K562 (cell line): ENCODE measurements around the gene HAPLN2. TPM values are rescaled to one million over a fixed set of nuclear protein-coding genes. Genes with fewer than 3 reads are reported as not detected.

ENCODE experiments used
- ARHGAP35 ChIP-seq: fragments of 450-650 bp; IDR thresholded peaks from 2 replicates; pipeline ENCODE4 v1.6.1; 2018; ENCODE audit not compliant: partially characterized antibody
- CBX5 ChIP-seq: IDR thresholded peaks from 2 replicates; pipeline ENCODE4 v1.6.1; 2014; ENCODE audit warnings: low read depth, borderline replicate concordance
- CSDE1 ChIP-seq, 2 experiments: fragments of 450-650 bp; IDR thresholded peaks; 2 replicates each; pipeline ENCODE4 v1.6.1; 2016; ENCODE audit warnings: mild to moderate bottlenecking in 1 of 2
- MBD2 ChIP-seq: sonication (generic); IDR thresholded peaks from 2 replicates; pipeline ENCODE4 v1.6.1; 2016; ENCODE audit warnings: low read depth, borderline replicate concordance
- MCM7 ChIP-seq, 2 experiments: fragments of 450-650 bp; IDR thresholded peaks; 2 replicates each; pipeline ENCODE4 v1.6.1; 2016 to 2018
- MTA1 ChIP-seq: fragments of 450-650 bp; IDR thresholded peaks from 2 replicates; pipeline ENCODE4 v1.6.1; 2017; ENCODE audit warnings: borderline replicate concordance
- PRMT5 ChIP-seq: sonication (generic); formaldehyde crosslinking; IDR thresholded peaks from 2 replicates; pipeline ENCODE4 v1.5.0; 2020; ENCODE audit warnings: missing genetic modification reagents
- SIN3A ChIP-seq, 2 experiments: fragments of 150-350 bp in 1 of 2; IDR thresholded peaks; 2 replicates each; pipeline ENCODE4 v1.6.1; 2011 to 2016; ENCODE audit warnings: borderline replicate concordance in 2 of 2, low read depth in 2 of 2, low read length in 2 of 2, mild to moderate bottlenecking in 2 of 2, moderate library complexity in 2 of 2; ENCODE audit not compliant: control insufficient read depth in 1 of 2
- SP2 ChIP-seq: IDR thresholded peaks from 2 replicates; pipeline ENCODE4 v1.6.1; 2011; ENCODE audit warnings: mild to moderate bottlenecking, low read depth, low read length, moderate library complexity; ENCODE audit not compliant: poor library complexity, severe bottlenecking; ENCODE audit errors: extremely low read depth
- ZEB2 ChIP-seq: fragments of 450-650 bp; IDR thresholded peaks from 2 replicates; pipeline ENCODE4 v1.6.1; 2016
- ZNF174 ChIP-seq: fragments of 250-450 bp; sonication (Bioruptor Pico); IDR thresholded peaks from 2 replicates; pipeline ENCODE4 v1.4.0; 2020; ENCODE audit warnings: mild to moderate bottlenecking
- ZNF212 ChIP-seq: fragments of 450-650 bp; formaldehyde crosslinking; IDR thresholded peaks from 2 replicates; pipeline ENCODE4 v1.4.0; 2020; ENCODE audit warnings: mild to moderate bottlenecking
- ZNF24 ChIP-seq: fragments of 450-650 bp; IDR thresholded peaks from 2 replicates; pipeline ENCODE4 v1.6.1; 2016
- ZNF830 ChIP-seq: fragments of 250-450 bp; sonication (Bioruptor Pico); IDR thresholded peaks from 2 replicates; pipeline ENCODE4 v1.5.0; 2021; ENCODE audit warnings: mild to moderate bottlenecking
- polyA plus RNA-seq, 8 experiments: library from polyadenylated mRNA; depleted of rRNA in 4 of 8; stranded (reverse) in 5 of 8; unstranded in 3 of 8; fragments of >200 nt; fragmentation: Nextera tagmentation in 2 of 8; fragmentation: Illumina TruSeq in 1 of 8; extraction: Ambion mirVana in 2 of 8; extraction: Trizol in 1 of 8; gene quantifications; 2 replicates each; pipeline versions ENCODE4 v1.2.1 to v1.2.3, GENCODE V29; 2011 to 2014; ENCODE audit warnings: inconsistent platforms in 1 of 8, missing spikeins in 1 of 8
- total RNA-seq, 7 experiments: library from RNA; depleted of rRNA in 6 of 7; stranded (reverse); fragments of >200 nt in 6 of 7; fragmentation: Illumina TruSeq in 2 of 7; extraction: Trizol in 2 of 7; gene quantifications; 2 replicates each; pipeline versions ENCODE4 v1.2.1 to v1.2.3, GENCODE V29; 2011 to 2021; ENCODE audit warnings: low replicate concordance in 1 of 7
- TF ChIP-seq, protein P1 (sequence below): sonication (generic); formaldehyde crosslinking; IDR thresholded peaks from 2 replicates; pipeline ENCODE4 v1.8.0; 2022; ENCODE audit warnings: mild to moderate bottlenecking, missing genetic modification reagents
- TF ChIP-seq, protein P2 (sequence below): IDR thresholded peaks from 2 replicates; pipeline ENCODE4 v1.6.1; 2011; ENCODE audit warnings: borderline replicate concordance, low read depth, mild to moderate bottlenecking, moderate library complexity, low read length; ENCODE audit not compliant: insufficient read depth, poor library complexity, severe bottlenecking
- TF ChIP-seq, protein P3 (sequence below): fragments of 450-650 bp; IDR thresholded peaks from 2 replicates; pipeline ENCODE4 v1.6.1; 2016; ENCODE audit warnings: borderline replicate concordance
- TF ChIP-seq, protein P4 (sequence below): fragments of 450-650 bp; IDR thresholded peaks from 2 replicates; pipeline ENCODE4 v1.7.1; 2018; ENCODE audit warnings: mild to moderate bottlenecking, low read depth; ENCODE audit not compliant: partially characterized antibody
- TF ChIP-seq, protein P5 (sequence below): sonication (generic); formaldehyde crosslinking; IDR thresholded peaks from 2 replicates; pipeline ENCODE4 v1.8.0; 2022; ENCODE audit warnings: mild to moderate bottlenecking, low read depth, missing genetic modification reagents
- TF ChIP-seq, protein P6 (sequence below): sonication (generic); IDR thresholded peaks from 2 replicates; pipeline ENCODE4 v1.6.1; 2016

Gene HAPLN2
- total and polyA plus RNA-seq, 9 of the 15 experiments (the other 6 are each of a cell fraction or from before 2014, with no cell fraction given), result 0.14 to 5.2 (median 3.8) TPM; not detected in 4

DNA sequence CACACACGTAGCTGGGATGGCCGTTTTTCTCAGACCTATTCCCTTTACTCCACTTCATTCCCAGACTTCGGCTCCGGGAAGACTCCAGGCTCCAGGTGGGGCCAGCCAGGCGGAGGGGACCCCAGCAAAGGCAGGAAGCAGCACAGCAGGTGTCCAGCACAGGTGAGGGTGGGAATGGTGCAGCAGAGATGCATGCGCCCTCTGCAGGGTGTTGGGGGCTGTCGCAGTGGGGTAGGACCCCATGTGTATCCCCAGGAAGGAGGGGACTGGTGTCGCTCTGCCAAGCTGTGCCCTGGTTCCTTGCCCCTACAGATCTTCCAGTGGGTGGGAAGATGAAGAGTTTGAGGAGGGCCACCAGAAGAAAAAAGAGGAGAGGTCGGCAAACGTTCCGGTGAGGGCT lies 34.4 kb upstream of the HAPLN2 start (continued):
- TF ChIP-seq, protein P1, sequence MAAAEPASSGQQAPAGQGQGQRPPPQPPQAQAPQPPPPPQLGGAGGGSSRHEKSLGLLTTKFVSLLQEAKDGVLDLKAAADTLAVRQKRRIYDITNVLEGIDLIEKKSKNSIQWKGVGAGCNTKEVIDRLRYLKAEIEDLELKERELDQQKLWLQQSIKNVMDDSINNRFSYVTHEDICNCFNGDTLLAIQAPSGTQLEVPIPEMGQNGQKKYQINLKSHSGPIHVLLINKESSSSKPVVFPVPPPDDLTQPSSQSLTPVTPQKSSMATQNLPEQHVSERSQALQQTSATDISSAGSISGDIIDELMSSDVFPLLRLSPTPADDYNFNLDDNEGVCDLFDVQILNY (CRISPR knock-in tag), result no peak
- TF ChIP-seq MTA1, result no peak
- no peak for TF ChIP-seq SP2
- TF ChIP-seq ZNF24, result no peak
- no peak for TF ChIP-seq MBD2
- TF ChIP-seq ZNF830 (CRISPR knock-in tag), result no peak
- TF ChIP-seq, protein P2, sequence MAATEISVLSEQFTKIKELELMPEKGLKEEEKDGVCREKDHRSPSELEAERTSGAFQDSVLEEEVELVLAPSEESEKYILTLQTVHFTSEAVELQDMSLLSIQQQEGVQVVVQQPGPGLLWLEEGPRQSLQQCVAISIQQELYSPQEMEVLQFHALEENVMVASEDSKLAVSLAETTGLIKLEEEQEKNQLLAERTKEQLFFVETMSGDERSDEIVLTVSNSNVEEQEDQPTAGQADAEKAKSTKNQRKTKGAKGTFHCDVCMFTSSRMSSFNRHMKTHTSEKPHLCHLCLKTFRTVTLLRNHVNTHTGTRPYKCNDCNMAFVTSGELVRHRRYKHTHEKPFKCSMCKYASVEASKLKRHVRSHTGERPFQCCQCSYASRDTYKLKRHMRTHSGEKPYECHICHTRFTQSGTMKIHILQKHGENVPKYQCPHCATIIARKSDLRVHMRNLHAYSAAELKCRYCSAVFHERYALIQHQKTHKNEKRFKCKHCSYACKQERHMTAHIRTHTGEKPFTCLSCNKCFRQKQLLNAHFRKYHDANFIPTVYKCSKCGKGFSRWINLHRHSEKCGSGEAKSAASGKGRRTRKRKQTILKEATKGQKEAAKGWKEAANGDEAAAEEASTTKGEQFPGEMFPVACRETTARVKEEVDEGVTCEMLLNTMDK, result peak; percentile 6
- TF ChIP-seq, protein P3, sequence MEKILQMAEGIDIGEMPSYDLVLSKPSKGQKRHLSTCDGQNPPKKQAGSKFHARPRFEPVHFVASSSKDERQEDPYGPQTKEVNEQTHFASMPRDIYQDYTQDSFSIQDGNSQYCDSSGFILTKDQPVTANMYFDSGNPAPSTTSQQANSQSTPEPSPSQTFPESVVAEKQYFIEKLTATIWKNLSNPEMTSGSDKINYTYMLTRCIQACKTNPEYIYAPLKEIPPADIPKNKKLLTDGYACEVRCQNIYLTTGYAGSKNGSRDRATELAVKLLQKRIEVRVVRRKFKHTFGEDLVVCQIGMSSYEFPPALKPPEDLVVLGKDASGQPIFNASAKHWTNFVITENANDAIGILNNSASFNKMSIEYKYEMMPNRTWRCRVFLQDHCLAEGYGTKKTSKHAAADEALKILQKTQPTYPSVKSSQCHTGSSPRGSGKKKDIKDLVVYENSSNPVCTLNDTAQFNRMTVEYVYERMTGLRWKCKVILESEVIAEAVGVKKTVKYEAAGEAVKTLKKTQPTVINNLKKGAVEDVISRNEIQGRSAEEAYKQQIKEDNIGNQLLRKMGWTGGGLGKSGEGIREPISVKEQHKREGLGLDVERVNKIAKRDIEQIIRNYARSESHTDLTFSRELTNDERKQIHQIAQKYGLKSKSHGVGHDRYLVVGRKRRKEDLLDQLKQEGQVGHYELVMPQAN, result no peak
- TF ChIP-seq, protein P4, sequence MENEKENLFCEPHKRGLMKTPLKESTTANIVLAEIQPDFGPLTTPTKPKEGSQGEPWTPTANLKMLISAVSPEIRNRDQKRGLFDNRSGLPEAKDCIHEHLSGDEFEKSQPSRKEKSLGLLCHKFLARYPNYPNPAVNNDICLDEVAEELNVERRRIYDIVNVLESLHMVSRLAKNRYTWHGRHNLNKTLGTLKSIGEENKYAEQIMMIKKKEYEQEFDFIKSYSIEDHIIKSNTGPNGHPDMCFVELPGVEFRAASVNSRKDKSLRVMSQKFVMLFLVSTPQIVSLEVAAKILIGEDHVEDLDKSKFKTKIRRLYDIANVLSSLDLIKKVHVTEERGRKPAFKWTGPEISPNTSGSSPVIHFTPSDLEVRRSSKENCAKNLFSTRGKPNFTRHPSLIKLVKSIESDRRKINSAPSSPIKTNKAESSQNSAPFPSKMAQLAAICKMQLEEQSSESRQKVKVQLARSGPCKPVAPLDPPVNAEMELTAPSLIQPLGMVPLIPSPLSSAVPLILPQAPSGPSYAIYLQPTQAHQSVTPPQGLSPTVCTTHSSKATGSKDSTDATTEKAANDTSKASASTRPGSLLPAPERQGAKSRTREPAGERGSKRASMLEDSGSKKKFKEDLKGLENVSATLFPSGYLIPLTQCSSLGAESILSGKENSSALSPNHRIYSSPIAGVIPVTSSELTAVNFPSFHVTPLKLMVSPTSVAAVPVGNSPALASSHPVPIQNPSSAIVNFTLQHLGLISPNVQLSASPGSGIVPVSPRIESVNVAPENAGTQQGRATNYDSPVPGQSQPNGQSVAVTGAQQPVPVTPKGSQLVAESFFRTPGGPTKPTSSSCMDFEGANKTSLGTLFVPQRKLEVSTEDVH, result no peak
- TF ChIP-seq ZEB2, result peak; percentile 58; the same call in 1 of the 2 replicates
- no peak for TF ChIP-seq CSDE1 (IDR thresholded peaks at IDR 0.05)
- TF ChIP-seq ZNF174 (CRISPR knock-in tag), result no peak
- no peak for TF ChIP-seq MCM7 (IDR thresholded peaks at IDR 0.05)
- no peak for TF ChIP-seq SIN3A (IDR thresholded peaks at IDR 0.05; ENCODE audit: borderline replicate concordance in 2 of 2, control insufficient read depth in 1 of 2, low read depth in 2 of 2, low read length in 2 of 2)
- TF ChIP-seq, protein P5, sequence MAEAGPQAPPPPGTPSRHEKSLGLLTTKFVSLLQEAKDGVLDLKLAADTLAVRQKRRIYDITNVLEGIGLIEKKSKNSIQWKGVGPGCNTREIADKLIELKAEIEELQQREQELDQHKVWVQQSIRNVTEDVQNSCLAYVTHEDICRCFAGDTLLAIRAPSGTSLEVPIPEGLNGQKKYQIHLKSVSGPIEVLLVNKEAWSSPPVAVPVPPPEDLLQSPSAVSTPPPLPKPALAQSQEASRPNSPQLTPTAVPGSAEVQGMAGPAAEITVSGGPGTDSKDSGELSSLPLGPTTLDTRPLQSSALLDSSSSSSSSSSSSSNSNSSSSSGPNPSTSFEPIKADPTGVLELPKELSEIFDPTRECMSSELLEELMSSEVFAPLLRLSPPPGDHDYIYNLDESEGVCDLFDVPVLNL, result no peak
- no peak for TF ChIP-seq CBX5
- TF ChIP-seq, protein P6, sequence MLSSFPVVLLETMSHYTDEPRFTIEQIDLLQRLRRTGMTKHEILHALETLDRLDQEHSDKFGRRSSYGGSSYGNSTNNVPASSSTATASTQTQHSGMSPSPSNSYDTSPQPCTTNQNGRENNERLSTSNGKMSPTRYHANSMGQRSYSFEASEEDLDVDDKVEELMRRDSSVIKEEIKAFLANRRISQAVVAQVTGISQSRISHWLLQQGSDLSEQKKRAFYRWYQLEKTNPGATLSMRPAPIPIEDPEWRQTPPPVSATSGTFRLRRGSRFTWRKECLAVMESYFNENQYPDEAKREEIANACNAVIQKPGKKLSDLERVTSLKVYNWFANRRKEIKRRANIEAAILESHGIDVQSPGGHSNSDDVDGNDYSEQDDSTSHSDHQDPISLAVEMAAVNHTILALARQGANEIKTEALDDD, result no peak
- TF ChIP-seq ZNF212 (CRISPR knock-in tag), result no peak
- no peak for TF ChIP-seq ARHGAP35
- TF ChIP-seq PRMT5 (CRISPR knock-in tag), result no peak
